A549 (cell line): ENCODE measurements around the gene CTRB2. TPM values are rescaled to one million over a fixed set of nuclear protein-coding genes. Genes with fewer than 3 reads are reported as not detected.

Experiments
- ATAC-seq, 2 experiments: fragments of 200-7000 bp in 1 of 2; fragments of >200 bp in 1 of 2; cut with Nextera tagmentation in 1 of 2; cut with Tn5 transposase in 1 of 2; 3 replicates each; pipeline versions ENCODE4 v1.8.0 to v1.9.1; 2018 to 2020; ENCODE audit warnings: mild to moderate bottlenecking in 1 of 2, moderate library complexity in 1 of 2
- CTCF ChIA-PET: fragments of 300-600 bp; sonication (Branson Sonifier 250); formaldehyde crosslinking; extraction: SDS; loops from one replicate; lab custom pipeline; 2021; ENCODE audit warnings: antibody characterized with exemption, inconsistent platforms; lab: Yijun Ruan, JAX
- POLR2A ChIA-PET: fragments of 350-600 bp; formaldehyde crosslinking; extraction: SDS; loops from one replicate; lab custom pipeline; 2021; ENCODE audit warnings: antibody characterized with exemption, inconsistent platforms; lab: Yijun Ruan, JAX
- DNase-seq, 2 experiments: peaks; one replicate each; pipeline versions ENCODE4 v3.0.0 to v3.0.0-alpha.2; 2011 to 2016; ENCODE audit warnings: low read depth in 1 of 2, low spot score in 1 of 2
- FAIRE-seq: peaks from 2 replicates; lab custom pipeline; 2011; peaks lifted over from hg19 to GRCh38; lab: Jason Lieb, UNC
- H3K27ac ChIP-seq, 2 experiments: fragments of >200 bp; sonication (Bioruptor Twin); formaldehyde crosslinking; 3 replicates each; pipeline ENCODE4 v1.5.1; 2016 to 2017
- H3K4me1 ChIP-seq: fragments of >200 bp; sonication (Bioruptor Twin); formaldehyde crosslinking; 3 replicates; pipeline ENCODE4 v1.6.1; 2016
- H3K4me2 ChIP-seq: fragments of >200 bp; sonication (Bioruptor Twin); formaldehyde crosslinking; 3 replicates; pipeline ENCODE4 v1.6.1; 2016
- H3K4me3 ChIP-seq: fragments of >200 bp; sonication (Bioruptor Twin); formaldehyde crosslinking; 3 replicates; pipeline ENCODE4 v1.5.1; 2016
- H3K9me3 ChIP-seq: fragments of >200 bp; sonication (Bioruptor Twin); formaldehyde crosslinking; 3 replicates; pipeline ENCODE4 v1.6.1; 2016
- HOXB13 ChIP-seq: fragments of 250-450 bp; sonication (Bioruptor Pico); IDR thresholded peaks from 2 replicates; pipeline ENCODE4 v1.5.0; 2020; ENCODE audit warnings: low read depth, mild to moderate bottlenecking, moderate library complexity
- HOXB5 ChIP-seq: fragments of 250-450 bp; sonication (Bioruptor Pico); IDR thresholded peaks from 2 replicates; pipeline ENCODE4 v1.5.0; 2020; ENCODE audit warnings: mild to moderate bottlenecking, moderate library complexity
- KDM1A ChIP-seq: fragments of 200-600 bp; sonication (generic); IDR thresholded peaks from 2 replicates; pipeline ENCODE4 v1.6.1; 2016; ENCODE audit warnings: low read depth, mild to moderate bottlenecking
- MYC ChIP-seq: IDR thresholded peaks from 2 replicates; pipeline ENCODE4 v1.6.1; 2012; ENCODE audit warnings: mild to moderate bottlenecking, inconsistent platforms, low read length, improper control_type of control experiment, borderline replicate concordance
- PBX3 ChIP-seq: IDR thresholded peaks from 2 replicates; pipeline ENCODE4 v1.6.1; 2012
- PHF8 ChIP-seq: fragments of 200-600 bp; sonication (generic); IDR thresholded peaks from 2 replicates; pipeline ENCODE4 v1.6.1; 2016; ENCODE audit warnings: low read depth, mild to moderate bottlenecking, antibody characterized with exemption, moderate library complexity, borderline replicate concordance
- RAD21 ChIP-seq, 2 experiments: fragments of >200 bp in 1 of 2; sonication (Bioruptor Twin) in 1 of 2; formaldehyde crosslinking in 1 of 2; IDR thresholded peaks in 1 of 2; conservative IDR thresholded peaks in 1 of 2; 2 replicates in 1 of 2; 3 replicates in 1 of 2; pipeline ENCODE4 v1.6.1; 2012 to 2018; ENCODE audit warnings: inconsistent platforms in 1 of 2
- RARB ChIP-seq: fragments of 250-450 bp; sonication (Bioruptor Pico); IDR thresholded peaks from 2 replicates; pipeline ENCODE4 v1.8.0; 2021; ENCODE audit warnings: mild to moderate bottlenecking, moderate library complexity
- USF2 ChIP-seq: fragments of 450-650 bp; IDR thresholded peaks from 2 replicates; pipeline ENCODE4 v1.6.1; 2014; ENCODE audit warnings: antibody characterized with exemption
- WGBS: methylation state at CpG from one replicate; pipeline ENCODE4 v1.1.6; 2017; ENCODE audit errors: missing lambda C conversion rate; 5-methylcytosine and 5-hydroxymethylcytosine counted together
- polyA plus RNA-seq, 4 experiments: library from polyadenylated mRNA; depleted of rRNA in 3 of 4; stranded (reverse); fragments of >200 nt; fragmentation: RNase III in 1 of 4; extraction: RNeasy Plus Mini Kit Qiagen cat#74134 plus additional on column Dnase treatment in 1 of 4; gene quantifications; 2 replicates in 3 of 4; 3 replicates in 1 of 4; pipeline ENCODE4 v1.2.3, GENCODE V29; 2011 to 2017
- TF ChIP-seq, protein P1 (sequence below): fragments of 250-450 bp; sonication (Bioruptor Pico); IDR thresholded peaks from 2 replicates; pipeline ENCODE4 v1.5.0; 2020; ENCODE audit warnings: low read depth, mild to moderate bottlenecking, moderate library complexity
- TF ChIP-seq, protein P2 (sequence below): fragments of >200 bp; sonication (Bioruptor Twin); formaldehyde crosslinking; IDR thresholded peaks from 3 replicates; pipeline ENCODE4 v1.5.1; 2016
- TF ChIP-seq, protein P3 (sequence below): fragments of 150-350 bp; IDR thresholded peaks from 2 replicates; pipeline ENCODE4 v1.6.1; 2014; ENCODE audit warnings: low read depth, mild to moderate bottlenecking, low read length

Gene CTRB2
- polyA plus RNA-seq, 2 of the 4 experiments (the other 2 are of a cell fraction), result not detected

DNA sequence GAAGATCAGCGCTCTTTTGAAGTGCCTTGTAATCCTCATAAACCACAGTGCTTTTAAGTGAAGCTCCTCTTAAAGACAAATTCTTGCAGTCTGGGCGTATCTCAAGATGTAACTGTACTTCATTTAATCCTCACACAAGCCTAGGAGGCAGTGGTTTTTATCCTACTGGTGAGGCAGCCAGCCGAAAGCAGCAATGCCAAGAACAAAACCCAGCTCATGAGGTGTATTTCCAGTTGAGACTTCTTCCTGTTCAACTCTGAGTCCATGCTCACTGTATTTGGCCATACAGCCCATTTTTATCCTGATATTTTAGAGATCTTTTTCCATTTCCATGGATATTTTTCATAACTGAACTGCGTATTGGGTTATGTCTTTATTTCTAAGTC lies 13.7 kb downstream of the CTRB2 start (continued):
- TF ChIP-seq, protein P1, sequence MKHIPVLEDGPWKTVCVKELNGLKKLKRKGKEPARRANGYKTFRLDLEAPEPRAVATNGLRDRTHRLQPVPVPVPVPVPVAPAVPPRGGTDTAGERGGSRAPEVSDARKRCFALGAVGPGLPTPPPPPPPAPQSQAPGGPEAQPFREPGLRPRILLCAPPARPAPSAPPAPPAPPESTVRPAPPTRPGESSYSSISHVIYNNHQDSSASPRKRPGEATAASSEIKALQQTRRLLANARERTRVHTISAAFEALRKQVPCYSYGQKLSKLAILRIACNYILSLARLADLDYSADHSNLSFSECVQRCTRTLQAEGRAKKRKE (CRISPR knock-in tag), result no peak
- TF ChIP-seq PBX3, result no peak

DNA sequence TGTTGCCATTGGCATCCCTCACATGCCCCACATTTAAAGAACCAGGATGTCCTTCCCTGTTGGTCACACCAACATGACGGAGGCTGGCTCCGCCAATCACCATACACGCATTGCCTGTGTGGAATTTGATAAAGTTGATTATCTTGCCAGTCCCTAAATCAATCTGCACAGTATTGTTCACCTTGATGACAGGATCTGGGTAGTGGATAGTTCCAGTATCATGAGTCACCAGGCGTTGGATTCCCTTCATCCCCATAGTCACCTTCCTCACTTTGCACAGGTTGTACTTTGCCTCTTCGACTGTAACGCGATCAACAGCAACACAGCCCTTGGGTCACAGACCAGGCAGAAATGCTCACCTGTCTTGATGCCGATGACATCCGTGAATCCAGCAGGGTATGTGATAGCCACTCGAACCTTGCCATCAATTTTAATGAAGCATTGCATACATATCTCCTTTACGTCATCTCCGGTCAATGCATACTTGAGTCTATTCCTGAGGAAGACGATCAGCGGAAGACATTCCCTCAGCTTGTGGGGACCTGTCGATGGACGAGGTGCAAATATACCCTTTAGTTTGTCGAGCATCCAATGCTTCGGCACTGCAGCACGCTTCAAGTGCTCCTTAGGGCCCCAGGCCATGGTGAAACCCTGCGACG lies 14.2 kb downstream of the CTRB2 start:
- no peak overlapping the region for H3K4me3 ChIP-seq

GRCh38 chr16:75189638-75190245 lies 17.2 kb downstream of the CTRB2 start:
- H3K4me2 ChIP-seq, result no peak overlapping the region
- no peaks in the 10 kb centered on the region for H3K4me1 ChIP-seq
- peaks cover 49% of the 10 kb centered on the region for H3K9me3 ChIP-seq
- no peak for ATAC-seq
- no peak overlapping the region for H3K4me3 ChIP-seq
- TF ChIP-seq, protein P2, sequence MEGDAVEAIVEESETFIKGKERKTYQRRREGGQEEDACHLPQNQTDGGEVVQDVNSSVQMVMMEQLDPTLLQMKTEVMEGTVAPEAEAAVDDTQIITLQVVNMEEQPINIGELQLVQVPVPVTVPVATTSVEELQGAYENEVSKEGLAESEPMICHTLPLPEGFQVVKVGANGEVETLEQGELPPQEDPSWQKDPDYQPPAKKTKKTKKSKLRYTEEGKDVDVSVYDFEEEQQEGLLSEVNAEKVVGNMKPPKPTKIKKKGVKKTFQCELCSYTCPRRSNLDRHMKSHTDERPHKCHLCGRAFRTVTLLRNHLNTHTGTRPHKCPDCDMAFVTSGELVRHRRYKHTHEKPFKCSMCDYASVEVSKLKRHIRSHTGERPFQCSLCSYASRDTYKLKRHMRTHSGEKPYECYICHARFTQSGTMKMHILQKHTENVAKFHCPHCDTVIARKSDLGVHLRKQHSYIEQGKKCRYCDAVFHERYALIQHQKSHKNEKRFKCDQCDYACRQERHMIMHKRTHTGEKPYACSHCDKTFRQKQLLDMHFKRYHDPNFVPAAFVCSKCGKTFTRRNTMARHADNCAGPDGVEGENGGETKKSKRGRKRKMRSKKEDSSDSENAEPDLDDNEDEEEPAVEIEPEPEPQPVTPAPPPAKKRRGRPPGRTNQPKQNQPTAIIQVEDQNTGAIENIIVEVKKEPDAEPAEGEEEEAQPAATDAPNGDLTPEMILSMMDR, result no peak
- TF ChIP-seq, protein P3, sequence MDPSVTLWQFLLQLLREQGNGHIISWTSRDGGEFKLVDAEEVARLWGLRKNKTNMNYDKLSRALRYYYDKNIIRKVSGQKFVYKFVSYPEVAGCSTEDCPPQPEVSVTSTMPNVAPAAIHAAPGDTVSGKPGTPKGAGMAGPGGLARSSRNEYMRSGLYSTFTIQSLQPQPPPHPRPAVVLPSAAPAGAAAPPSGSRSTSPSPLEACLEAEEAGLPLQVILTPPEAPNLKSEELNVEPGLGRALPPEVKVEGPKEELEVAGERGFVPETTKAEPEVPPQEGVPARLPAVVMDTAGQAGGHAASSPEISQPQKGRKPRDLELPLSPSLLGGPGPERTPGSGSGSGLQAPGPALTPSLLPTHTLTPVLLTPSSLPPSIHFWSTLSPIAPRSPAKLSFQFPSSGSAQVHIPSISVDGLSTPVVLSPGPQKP, result no peak
- TF ChIP-seq HOXB13 (CRISPR knock-in tag) (no peak), HOXB5 (CRISPR knock-in tag) (no peak), RAD21 (conservative IDR thresholded peaks at IDR 0.05 in 1 of 2, IDR thresholded peaks at IDR 0.05 in 1 of 2) (no peak), PHF8 (no peak), RARB (CRISPR knock-in tag) (no peak)
- ChIA-PET CTCF (interaction anchor here (1.5 to 2.9 kb wide), 2 partner anchors 10 to 15 kb away, joined by 5 to 18 read pairs; no protein-coding TSS in a partner anchor), POLR2A (no interaction called here)
- FAIRE-seq, result no peak
- H3K27ac ChIP-seq, result no peak overlapping the region
- 34% methylated on average over 8 of the region's 8 CpGs for WGBS
- no peak for DNase-seq

More for the DNA sequence above, 14.2 kb downstream of the CTRB2 start:
- Histone ChIP-seq H3K27ac (no peak overlapping the region), H3K9me3 (peaks cover 25% of the 10 kb centered on the region; the same call in 2 of the 3 replicates)
- POLR2A ChIA-PET, result no interaction called here
- WGBS, result 72% methylated on average over 21 of the region's 21 CpGs
- FAIRE-seq (no peak), DNase-seq (no peak)
- TF ChIP-seq USF2 (no peak), HOXB13 (CRISPR knock-in tag) (no peak), KDM1A (no peak), MYC (no peak)
- TF ChIP-seq, all 56 proteins: peak for 0
- Histone ChIP-seq H3K4me2 (no peak overlapping the region), H3K4me1 (no peaks in the 10 kb centered on the region)
- CTCF ChIA-PET, result no interaction called here
- ATAC-seq, result no peak
